ENCODE measurements around the gene TEX36.
"Not testable (repeated sequence)": the region's sequence is repeated elsewhere in the genome, so short reads cannot be mapped to it uniquely, and the experiment has no call there.

The TEX36 gene

DNA sequence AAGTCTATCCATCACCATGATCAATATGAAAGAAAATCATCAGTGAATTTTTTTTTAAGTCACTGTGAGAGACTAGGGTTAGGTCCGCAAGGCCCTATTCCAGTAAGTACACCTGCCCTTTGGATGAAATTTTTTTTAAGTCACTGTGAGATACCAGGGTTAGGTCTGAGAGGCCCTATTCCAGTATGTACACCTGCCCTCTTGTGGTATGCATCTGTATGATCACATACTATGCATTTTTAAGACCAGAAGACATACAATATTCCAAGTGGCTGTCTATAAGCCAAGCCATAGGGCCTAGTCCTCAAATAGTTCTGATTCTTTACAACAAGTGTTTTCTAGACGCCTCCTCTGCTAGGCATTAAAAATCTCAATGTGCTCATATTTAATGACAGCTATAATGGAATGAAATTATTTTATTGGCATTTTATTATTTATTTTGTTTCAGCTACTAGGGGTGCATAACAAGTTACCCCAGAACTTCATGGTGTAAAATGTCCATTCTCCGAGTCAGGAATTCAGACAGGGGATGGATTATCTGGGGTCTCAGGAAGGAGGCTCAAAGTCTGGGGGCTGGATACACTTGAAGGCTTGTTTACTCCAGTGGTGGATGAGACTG is 53.1 kb downstream of the TEX36 start:
- no peak for DNase-seq

DNA sequence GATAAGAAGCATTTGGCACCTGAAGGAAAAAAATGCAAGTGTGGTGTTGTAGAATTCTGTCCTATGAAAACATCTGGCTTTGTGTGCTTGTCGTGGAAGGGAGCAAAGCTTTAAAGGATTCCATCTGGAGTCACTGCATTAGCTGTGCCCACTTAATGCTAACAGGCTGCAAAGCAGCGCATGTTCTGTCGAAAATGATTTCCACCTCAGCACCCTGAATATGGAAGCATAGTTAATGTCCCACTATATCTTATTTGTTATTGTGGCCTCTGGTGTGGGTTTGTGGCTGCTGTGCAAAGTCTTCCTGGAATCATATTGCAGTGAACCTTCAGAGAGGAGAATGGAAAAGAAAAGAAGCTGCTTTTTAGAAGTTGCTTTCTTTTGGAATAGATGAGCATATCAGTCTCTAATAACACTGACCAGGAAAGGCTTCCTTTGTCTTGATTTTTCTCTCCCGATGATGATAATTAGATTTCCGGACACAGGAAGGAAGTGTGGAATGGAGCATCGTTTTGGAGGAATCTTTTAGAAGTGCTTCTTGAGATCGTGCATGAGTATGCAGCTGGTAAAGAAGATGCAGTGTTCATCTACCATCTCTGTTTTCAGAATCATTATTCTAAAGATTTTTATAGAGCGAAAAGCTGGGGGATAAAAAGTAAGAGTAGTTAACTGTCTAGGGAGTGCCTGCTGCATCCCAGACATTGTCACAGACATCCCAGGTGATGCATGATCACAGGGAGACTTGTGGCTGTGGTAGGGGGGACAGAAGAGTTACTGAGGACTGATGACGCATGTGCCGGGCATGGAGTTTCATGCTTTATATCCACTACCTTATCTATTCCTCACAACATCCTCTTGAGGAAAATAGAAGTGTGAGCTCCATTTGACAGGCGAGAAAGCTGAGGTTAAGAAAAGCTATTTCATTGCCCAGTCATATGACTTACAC is 54.6 kb downstream of the TEX36 start:
- DNase-seq = no peak

DNA sequence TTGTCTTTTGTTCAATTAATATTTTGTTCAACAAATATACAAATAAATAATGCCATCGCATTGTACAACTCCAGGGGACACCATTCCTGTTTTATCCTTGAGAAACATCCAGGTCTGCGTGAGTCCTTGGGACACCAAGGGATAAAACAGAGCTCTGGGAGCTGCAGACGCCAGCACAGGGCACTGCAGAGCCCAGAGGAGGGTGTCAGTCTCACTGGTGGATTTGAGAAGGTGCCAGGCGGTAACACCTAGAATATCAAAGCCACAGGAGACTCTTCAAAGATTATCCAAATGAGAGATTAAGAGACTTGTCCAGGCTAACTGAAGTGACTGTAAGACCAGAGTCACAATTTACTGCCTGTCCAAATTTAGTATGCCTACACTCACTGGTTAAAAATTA is 55.3 kb downstream of the TEX36 start:
- DNase-seq = no peak

DNA sequence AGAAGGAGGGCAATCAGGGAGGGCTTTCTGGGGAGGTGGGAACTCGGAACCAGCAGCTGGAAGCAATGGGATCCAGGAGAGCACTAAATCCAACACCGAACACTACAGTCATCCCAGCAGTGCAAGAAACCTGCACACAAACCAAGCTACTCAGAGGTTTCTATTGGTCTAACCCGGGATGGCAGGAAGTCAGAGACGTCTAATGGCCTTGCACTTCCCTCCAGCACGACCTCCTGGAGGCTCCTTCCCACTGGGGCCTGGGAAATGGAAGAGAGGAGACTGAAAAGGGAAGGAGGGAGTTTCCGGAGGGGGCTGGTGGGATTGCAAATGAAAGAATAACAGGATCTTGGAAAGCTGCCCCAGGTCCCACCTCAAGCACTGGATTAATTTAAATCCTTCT is 56.3 kb downstream of the TEX36 start:
- no peak for DNase-seq

DNA sequence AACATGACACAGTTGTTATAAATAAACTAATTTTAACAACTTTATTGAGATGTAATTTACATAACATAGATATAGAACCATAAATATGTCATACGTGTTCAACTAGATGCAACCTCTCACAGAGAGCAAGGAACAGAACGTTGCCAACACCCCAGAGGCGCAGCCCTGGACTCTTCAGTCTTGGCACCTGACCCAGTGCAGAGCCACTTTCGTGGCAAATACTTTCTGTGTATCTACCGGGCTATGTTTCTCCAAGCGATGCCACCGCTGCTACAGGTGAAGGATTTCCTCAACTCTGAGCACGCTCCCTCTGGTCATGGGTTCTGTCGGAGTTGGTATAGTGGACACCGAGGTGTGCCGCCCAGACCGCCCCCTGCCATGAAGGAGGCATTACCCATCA is 57.4 kb downstream of the TEX36 start:
- DNase-seq = no peak

DNA sequence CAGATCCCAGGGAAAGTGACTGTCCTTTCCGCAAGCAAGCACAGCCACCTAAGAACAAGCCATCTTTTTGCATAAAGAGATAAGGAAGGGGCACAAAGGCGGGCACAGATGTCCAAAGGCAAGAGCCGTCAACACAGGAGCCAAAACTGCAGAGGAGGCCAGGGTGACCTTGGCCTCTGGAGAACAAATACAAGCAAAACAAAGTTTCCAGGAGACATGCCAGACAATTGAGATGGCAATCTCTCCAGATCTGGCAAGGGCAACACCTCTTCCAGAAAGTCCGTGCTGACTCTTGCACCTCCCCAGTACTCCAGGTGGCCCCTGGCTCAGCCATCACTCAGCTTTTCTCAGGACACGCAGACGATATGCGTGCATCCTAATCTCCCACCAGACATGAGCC is 58.2 kb downstream of the TEX36 start:
- no peak for DNase-seq

DNA sequence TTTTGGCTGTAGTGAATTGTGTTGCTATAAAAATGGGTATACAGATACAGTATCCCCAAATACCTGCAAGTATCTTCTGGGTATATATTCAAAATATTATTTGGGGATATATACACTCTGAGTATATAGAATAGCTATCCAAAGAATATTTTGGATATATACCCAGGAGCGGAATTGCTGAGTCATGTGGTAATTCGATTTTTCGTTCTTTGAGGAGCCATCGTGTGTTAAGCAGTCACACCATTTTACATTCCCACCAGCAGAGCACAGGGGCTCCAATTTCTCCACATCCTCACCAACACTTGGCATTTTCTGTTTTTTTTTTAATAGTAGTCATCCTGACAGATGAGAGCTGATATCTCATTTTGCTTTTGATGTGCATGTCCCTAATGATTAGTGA is 61.9 kb downstream of the TEX36 start:
- DNase-seq = no peak

DNA sequence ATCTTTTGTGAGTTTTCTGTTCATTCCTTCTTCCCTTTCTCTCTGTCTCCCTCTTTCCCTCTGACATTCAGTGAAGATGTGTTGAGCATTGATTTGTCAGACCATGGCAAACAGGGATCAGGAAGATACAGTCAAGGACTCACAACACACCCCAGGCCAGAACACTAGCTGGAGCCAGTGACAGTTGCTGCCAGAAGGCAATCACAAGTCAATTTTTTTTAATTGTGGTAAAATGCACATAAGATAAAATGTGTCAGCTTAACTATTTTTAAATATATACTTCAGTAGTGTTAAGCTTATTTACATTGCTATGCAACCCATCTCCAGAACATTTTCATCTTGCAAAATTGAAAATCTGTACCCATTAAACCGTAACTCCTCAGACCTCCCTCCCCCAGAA is 62.6 kb downstream of the TEX36 start:
- DNase-seq = no peak

DNA sequence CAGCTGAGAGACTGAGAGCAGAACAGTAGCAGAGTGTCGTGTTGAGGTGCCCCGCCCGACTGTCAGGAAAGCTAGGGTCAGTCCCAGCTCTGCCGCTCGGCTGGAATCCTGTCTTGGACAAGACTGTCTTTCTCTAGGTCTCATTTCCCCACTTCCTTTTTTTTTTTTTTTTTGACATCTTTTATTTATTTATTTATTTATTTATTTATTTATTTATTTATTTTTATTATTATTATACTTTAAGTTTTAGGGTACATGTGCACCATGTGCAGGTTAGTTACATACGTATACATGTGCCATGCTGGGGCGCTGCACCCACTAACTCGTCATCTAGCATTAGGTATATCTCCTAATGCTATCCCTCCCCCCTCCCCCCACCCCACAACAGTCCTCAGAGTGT is 69.9 kb downstream of the TEX36 start:
- not testable (repeated sequence) for DNase-seq

DNA sequence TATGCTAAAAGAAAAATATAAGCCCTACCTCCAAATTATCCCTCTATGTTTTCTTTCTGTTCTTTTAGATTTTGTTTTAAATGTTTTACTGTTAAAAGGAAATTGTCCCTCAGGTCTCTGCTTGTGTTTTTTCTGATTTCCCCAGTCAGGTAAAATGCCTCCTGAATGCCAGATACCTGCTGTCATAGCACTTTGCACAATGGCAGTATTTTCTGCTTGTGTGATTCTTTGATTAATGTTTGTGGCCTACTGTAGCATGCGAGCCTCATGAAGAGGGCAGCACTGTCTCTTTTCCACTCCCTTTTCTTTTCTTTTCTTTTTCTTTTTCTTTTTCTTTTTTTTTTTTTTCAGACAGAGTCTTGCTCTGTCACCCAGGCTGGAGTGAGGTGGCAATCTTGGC is 71.2 kb downstream of the TEX36 start:
- DNase-seq = no peak

DNA sequence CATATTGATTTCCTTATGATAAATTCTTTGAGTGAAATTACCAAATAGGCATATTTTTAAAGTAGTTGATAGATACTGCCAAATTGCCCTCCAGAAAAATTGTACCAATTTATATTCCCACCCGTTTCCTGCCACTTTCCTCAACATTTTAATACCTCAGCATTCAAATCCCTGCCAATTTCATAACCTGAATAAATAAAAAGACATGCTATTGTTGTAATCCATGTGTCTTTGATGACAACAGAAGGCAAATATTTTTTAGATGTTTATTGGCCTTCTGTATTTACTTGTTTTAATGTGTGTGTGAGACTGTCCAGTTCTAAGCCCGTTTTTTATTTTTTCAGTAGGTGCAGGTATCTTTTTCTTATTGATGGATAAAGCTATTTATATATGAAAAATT is 71.7 kb downstream of the TEX36 start:
- DNase-seq = no peak

DNA sequence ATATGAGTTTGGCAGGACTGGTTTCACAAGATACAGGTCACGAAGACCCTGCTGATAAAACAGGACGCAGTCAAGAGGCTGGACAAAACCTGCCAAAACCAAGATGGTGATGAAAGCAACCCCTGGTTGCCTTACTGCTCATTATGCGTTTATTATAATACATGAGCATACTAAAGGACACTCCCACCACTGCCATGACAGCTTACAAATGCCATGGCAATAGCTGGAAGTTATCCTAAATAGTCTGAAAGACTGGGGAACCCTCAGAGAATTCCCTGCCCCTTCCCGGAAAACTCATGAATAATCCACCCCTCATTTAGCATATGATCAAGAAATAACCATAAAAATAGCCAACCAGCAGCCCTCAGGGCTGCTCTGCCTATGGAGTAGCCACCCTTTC is 73.1 kb downstream of the TEX36 start:
- DNase-seq = no peak

DNA sequence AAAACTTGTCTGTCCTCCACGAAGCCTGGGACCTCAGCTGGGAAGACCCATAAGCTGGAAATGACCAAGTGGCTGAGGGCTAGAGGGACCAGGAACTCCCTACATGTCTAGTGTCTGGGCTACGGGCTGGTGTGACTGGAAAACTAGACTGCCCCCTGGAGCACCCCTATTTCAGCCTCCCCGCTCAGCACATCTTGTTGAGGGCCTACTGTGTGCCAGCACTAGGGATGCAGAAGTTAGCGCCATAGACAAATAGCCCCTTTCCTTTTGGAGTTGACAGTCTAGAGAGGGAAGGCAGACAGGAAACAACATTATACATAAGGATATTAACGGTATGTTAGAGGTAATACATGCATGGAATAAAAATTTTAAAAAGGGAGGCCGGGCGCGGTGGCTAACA is 74.5 kb downstream of the TEX36 start:
- DNase-seq = no peak

DNA sequence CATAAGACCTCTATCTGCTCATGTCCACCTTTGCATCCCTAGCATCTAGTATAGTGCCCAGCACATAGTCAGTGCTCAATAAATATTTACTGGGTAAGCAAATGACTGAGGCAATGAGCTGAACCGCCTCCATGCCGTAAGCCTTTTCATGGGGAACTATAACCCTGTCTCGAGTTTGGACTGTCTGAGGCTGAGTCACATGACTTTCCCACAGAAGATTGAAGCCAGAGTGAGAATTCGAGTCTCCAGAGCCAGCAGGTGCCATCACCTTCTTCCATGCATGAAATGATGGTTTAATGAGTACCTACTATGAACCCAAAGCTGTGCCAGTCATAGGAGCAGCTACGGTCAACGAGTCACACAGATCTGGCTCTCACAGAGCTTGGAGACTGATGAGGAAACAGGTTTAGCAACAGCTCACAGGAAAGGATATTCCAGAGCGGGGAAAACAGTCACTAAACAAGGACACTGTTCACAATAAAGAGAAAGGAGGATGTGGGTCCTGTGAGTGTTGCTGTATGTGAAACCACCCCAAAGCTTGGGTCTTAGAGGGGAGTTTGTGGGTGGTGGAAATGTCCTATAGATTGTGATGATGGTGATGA is 75.2 kb downstream of the TEX36 start:
- DNase-seq = no peak

DNA sequence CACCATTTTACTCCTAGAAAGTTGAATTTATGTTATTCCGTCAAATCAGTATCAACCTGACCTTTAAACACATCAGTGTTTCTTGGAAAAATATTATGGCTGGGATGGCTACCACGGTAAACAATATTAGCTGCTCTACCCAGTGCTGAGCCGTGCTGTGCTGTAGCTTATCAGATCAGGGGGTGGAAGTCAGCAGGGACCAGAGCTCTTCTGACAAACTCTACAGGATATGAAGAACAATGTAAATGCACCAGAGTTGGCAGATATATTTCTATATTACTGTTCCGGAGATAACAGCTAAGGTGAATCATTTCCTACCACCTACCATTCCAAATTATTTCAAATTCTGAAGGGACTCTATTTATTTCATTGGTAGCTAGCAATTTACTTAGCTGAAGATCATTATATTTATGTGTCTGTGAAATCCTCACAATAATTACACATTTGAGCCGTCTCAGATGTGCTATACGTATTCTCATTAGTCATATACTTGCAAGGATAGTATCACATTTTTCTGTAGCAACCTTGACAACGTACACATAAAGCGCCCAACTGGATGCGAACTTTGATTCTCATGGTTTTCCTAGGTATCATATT is 76.5 kb downstream of the TEX36 start:
- DNase-seq = no peak
